ENCODE data around the gene CDC45.
"Not testable (repeated sequence)": the region's sequence is repeated elsewhere in the genome, so short reads cannot be mapped to it uniquely, and the experiment has no call there.

CDC45 gene

DNA sequence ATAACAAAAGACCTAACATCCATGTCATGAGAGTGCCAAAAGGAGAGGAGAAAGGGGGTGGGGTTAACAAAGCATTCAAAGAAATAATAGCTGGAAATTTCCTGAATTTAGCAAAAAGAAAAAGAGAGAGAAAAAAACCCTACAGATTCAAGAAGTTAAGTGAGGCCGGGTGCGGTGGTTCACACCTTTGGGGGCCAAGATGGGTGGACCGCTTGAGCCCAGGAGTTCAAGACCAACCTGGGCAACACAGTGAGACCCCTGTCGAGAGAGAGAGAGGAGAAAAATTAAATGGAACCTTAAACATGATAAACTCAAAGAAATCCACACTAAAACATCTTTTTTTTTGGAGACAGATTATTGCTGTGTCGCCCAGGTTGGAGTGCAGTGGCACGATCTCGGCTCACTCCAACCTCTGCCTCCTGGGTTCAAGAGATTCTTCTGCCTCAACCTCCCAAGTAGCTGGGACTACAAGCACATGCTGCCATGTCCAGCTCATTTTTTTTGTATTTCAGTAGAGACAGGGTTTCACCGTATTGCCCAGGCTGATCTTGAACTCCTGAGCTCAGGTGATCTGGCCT, 53.4 kb downstream of the CDC45 start:
- DNase-seq = no peak

DNA sequence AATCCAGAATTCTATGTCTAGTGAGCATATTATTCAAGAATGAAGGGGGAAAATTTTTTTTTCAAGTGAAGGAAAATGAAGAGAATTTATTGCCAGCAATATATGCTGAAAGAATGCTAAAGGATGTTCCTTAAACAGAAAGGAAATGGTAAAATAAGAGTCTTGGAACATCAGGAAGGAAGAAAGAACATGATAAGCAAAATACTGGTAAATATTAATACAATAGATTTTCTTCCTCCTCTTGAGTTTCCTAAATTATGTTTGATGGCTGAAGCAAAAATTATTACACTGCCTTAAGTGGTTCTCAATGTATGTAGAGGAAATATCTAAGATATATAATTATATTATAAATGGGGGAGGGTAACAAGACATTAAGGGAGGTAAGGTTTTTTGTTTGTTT, 54.1 kb downstream of the CDC45 start:
- DNase-seq = no peak

GRCh38 chr22:19535001-19535400, 55.3 kb downstream of the CDC45 start:
- DNase-seq = no peak

GRCh38 chr22:19536564-19536963, 56.8 kb downstream of the CDC45 start:
- no peak for DNase-seq

GRCh38 chr22:19537941-19538488, 58.3 kb downstream of the CDC45 start:
- no peak for DNase-seq

- no peak for DNase-seq
These were observed 60.7 kb downstream of the CDC45 start for GRCh38 chr22:19540394-19540793.

DNA sequence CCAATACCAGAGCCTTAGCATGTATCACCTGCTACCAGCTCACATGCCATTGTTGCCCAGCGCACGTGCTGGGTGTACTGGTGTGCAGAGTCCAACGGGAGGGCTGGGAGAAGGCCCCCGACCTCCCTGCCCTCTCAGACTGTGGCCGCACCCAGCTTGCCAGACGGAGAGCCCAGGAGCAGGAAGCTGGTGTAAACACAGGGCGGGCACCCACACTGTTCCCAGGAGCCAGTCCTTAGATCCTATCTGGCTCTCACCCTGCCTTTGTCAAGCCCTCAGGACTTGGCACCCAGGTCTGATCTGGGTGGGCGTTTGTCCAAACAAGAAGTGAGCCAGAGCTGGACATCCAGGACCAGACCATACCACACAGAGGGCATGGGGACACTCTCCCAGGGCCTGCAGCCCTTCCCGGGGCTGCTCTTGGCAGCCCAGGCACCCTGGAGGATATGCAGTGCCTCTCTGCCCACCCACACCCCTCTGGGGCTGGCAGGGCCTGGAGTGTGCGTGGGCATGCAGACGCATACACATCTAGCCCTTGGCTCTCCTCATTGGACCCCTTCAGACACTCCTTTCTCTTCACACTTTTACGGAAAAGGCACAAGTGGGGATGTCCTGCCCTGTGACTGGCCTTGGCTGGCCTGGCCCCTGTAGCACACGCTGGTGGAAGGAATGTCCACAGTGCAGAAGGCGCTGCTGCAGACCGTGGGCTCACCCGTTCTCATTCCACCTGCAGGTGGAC, 64.4 kb downstream of the CDC45 start:
- no peak for DNase-seq

GRCh38 chr22:19545935-19546207, 66.2 kb downstream of the CDC45 start:
- no peak for DNase-seq

DNA sequence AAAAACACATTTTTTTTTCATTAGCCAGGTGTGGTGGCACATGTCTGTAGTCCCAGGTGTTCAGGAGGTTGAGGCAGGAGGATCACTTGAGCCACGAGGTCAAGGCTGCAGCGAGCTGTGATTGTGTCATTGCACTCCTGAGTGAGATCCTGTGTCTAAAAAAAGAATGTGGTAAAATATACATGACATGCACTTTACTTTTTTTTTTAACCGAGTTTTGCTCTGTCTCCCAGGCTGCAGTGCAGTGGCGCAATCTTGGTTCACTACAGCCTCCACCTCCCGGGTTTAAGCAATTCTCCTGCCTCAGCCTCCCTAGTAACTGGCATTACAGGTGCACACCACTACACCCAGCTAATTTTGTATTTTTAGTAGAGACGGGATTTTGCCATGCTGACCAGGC, 67.0 kb downstream of the CDC45 start:
- no peak for DNase-seq

- DNase-seq = no peak
These were observed 67.9 kb downstream of the CDC45 start for GRCh38 chr22:19547620-19548019.

GRCh38 chr22:19548427-19548826, 68.7 kb downstream of the CDC45 start:
- not testable (repeated sequence) for DNase-seq

DNA sequence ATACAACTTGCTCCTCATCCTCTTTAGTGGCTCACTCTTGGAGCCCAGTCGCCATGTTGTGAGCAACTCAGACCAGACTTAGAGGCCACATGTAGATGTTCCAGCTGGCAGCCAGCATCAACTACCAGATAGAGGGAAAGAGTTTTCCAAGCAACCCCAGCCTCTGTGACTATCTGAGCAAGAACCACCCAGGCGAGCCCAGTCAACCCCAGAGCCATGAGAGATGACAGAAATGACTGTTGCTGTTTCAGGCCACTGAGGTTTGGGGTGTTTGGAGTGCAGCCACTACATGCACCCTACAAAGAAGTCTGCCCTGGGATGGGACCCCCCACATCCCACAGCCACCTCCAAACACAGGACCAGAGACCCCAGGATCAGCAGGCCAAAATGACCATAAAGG, 69.2 kb downstream of the CDC45 start:
- DNase-seq = no peak

GRCh38 chr22:19549428-19549827, 69.7 kb downstream of the CDC45 start:
- no peak for DNase-seq

DNA sequence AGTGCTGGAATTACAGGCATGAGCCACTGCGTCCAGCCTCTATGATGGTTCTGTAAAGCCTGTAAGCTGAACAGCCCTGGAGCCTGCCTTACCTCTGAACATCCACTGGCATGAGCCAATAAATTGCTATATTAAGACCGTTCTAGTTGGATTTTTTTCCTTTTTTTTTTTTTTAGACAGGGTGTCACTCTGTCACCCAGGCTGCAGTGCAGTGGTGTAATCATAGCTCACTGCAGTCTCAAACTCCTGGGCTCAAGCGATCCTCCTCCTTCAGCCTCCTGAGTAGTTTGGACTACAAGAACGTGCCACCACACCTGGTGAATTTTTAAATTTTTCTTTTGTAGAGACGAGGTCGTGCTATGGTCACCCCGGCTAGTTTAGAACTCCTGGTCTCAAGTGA, 70.7 kb downstream of the CDC45 start:
- no peak for DNase-seq

- no peak for DNase-seq
These were observed 73.5 kb downstream of the CDC45 start for GRCh38 chr22:19553201-19553600.

GRCh38 chr22:19554834-19555404, 75.2 kb downstream of the CDC45 start:
- DNase-seq = no peak

- DNase-seq = no peak
These were observed 75.9 kb downstream of the CDC45 start for GRCh38 chr22:19555651-19556050.

GRCh38 chr22:19556963-19557545, 77.3 kb downstream of the CDC45 start:
- no peak for DNase-seq

GRCh38 chr22:19559324-19559811, 79.6 kb downstream of the CDC45 start:
- no peak for DNase-seq

- DNase-seq = no peak
These were observed 80.2 kb downstream of the CDC45 start for GRCh38 chr22:19559956-19560355.

DNA sequence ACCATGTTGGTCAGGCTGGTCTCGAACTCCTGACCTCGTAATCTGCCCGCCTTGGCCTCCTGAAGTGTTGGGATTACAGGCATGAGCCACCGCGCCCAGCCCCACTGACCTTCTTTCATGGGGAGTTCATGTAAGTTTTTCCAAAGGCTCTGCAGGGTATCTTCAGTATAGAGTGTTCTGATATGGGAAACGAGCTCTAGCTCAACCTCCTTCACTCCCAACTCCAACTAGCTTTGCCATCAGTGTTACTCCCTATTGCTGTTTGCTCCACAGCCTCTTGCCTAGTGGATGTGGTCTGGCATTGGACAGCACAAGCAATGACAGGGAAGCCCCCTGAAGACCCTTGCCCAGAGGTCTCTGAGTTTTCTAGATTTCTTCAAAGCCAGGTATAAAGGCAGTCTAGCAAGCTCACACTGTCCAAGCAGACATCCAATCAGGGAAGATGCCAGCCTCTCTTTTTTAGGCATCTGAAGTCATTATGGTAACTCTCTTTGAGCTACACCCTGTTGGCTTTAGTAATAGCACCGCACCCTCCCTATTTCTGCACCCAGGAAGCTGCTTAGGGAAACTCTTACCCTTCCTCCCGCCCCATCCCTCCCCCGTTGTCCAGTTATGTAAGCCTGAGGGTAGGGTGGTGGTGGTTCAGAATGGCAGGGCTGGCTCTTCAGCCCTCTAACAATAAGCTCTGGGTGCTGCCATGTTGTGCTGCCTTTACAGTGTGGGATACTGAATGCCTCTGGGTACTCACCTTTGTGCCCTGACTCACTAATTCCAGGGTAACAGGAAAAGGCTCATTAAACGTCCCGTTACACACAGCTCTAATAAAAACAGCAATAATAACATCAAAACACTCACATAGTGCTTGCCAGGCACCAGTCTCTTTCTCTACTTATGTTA, 85.9 kb downstream of the CDC45 start:
- DNase-seq = no peak

GRCh38 chr22:19566279-19567156, 86.8 kb downstream of the CDC45 start:
- DNase-seq = no peak

All from NCI-H1092 (cell line).